Kasumi-1 (cell line): ENCODE data around the gene SENP7.
"Not testable (repeated sequence)": the region's sequence is repeated elsewhere in the genome, so short reads cannot be mapped to it uniquely, and the experiment has no call there.

Experiments
- DNase-seq, 2 experiments: peaks; one replicate each; lab custom pipeline; 2025; lab: John Stamatoyannopoulos, UW

Gene SENP7

GRCh38 chr3:101527906-101528305 lies 14.9 kb upstream of the SENP7 start:
- DNase-seq = no peak

GRCh38 chr3:101527441-101527840 lies 14.4 kb upstream of the SENP7 start:
- no peak for DNase-seq

- no peak for DNase-seq
Measured at GRCh38 chr3:101521211-101521701, 8.2 kb upstream of the SENP7 start.

GRCh38 chr3:101519685-101520365 lies 6.8 kb upstream of the SENP7 start:
- DNase-seq = no peak

- no peak for DNase-seq
Measured at GRCh38 chr3:101518421-101518871, 5.4 kb upstream of the SENP7 start.

- DNase-seq = peak; percentile 85 to 86
Measured at GRCh38 chr3:101513419-101513986, 491 bp upstream of the SENP7 start.

GRCh38 chr3:101512396-101512645 lies 691 bp downstream of the SENP7 start:
- DNase-seq = no peak

- DNase-seq = no peak
Measured at GRCh38 chr3:101509811-101510210, 3.2 kb downstream of the SENP7 start.

- DNase-seq = no peak
Measured at GRCh38 chr3:101509281-101509680, 3.7 kb downstream of the SENP7 start.

GRCh38 chr3:101501783-101502182 lies 11.2 kb downstream of the SENP7 start:
- no peak for DNase-seq

- DNase-seq = no peak
Measured at GRCh38 chr3:101500208-101500607, 12.8 kb downstream of the SENP7 start.

- no peak for DNase-seq
Measured at GRCh38 chr3:101497803-101498202, 15.2 kb downstream of the SENP7 start.

GRCh38 chr3:101495552-101495951 lies 17.5 kb downstream of the SENP7 start:
- no peak for DNase-seq

- DNase-seq = no peak
Measured at GRCh38 chr3:101484805-101485620, 28.0 kb downstream of the SENP7 start.

GRCh38 chr3:101478980-101479379 lies 34.0 kb downstream of the SENP7 start:
- DNase-seq = peak; percentile 33 to 64

- not testable (repeated sequence) for DNase-seq
Measured at GRCh38 chr3:101474841-101475552, 38.0 kb downstream of the SENP7 start.

- DNase-seq = not testable (repeated sequence)
Measured at GRCh38 chr3:101468676-101469075, 44.3 kb downstream of the SENP7 start.

- not testable (repeated sequence) for DNase-seq
Measured at GRCh38 chr3:101467310-101467663, 45.7 kb downstream of the SENP7 start.

GRCh38 chr3:101466465-101467309 lies 46.3 kb downstream of the SENP7 start:
- DNase-seq = no peak

- no peak for DNase-seq
Measured at GRCh38 chr3:101464235-101464634, 48.8 kb downstream of the SENP7 start.

GRCh38 chr3:101461451-101461850 lies 51.6 kb downstream of the SENP7 start:
- no peak for DNase-seq

GRCh38 chr3:101458387-101458786 lies 54.6 kb downstream of the SENP7 start:
- no peak for DNase-seq
